CD14-positive monocyte (primary cell): ENCODE results near the gene EEPD1. TPM values are rescaled to one million over a fixed set of nuclear protein-coding genes. Genes with fewer than 3 reads are reported as not detected.

Source experiments
- DNase-seq, 3 donors: peaks; one replicate each; pipeline ENCODE4 v3.0.0-alpha.2; 2011 to 2022
- H2AFZ ChIP-seq: 2 replicates; pipeline ENCODE4 v1.6.0; 2012; ENCODE audit warnings: mild to moderate bottlenecking, low read depth, low read length, inconsistent platforms; ENCODE audit not compliant: insufficient read depth, poor library complexity, severe bottlenecking
- H3K27ac ChIP-seq, 2 donors: 1 replicate in 1 of 2; 2 replicates in 1 of 2; pipeline ENCODE4 v1.5.1; 2012 to 2013; ENCODE audit warnings: low read length in 2 of 2, control low read depth in 1 of 2, inconsistent platforms in 1 of 2, low read depth in 1 of 2, mild to moderate bottlenecking in 1 of 2
- H3K27me3 ChIP-seq, 2 donors: one replicate each; pipeline versions ENCODE4 v1.6.0 to v1.6.1; 2011 to 2013; ENCODE audit warnings: low read length in 2 of 2; ENCODE audit not compliant: control insufficient read depth in 2 of 2, insufficient read depth in 2 of 2
- H3K36me3 ChIP-seq, 2 donors: replicated peaks in 1 of 2; 1 replicate in 1 of 2; 2 replicates in 1 of 2; pipeline versions ENCODE4 v1.5.1 to v1.6.1; 2012 to 2013; ENCODE audit warnings: low read length in 2 of 2, control low read depth in 1 of 2, inconsistent platforms in 1 of 2, mild to moderate bottlenecking in 1 of 2; ENCODE audit not compliant: insufficient read depth in 2 of 2, control insufficient read depth in 1 of 2
- H3K4me1 ChIP-seq, 2 donors: 1 replicate in 1 of 2; 2 replicates in 1 of 2; pipeline versions ENCODE4 v1.5.1 to v1.6.1; 2012 to 2013; ENCODE audit warnings: low read length in 2 of 2, control low read depth in 1 of 2, inconsistent platforms in 1 of 2, mild to moderate bottlenecking in 1 of 2, moderate library complexity in 1 of 2; ENCODE audit not compliant: insufficient read depth in 2 of 2, control insufficient read depth in 1 of 2
- H3K4me2 ChIP-seq: replicated peaks from 2 replicates; pipeline ENCODE3; 2012; ENCODE audit warnings: low read length, moderate library complexity, mild to moderate bottlenecking; ENCODE audit not compliant: poor library complexity, severe bottlenecking; ENCODE audit errors: extremely low read depth
- H3K4me3 ChIP-seq, 3 experiments: fragments of 200-600 bp in 1 of 3; sonication (generic) in 1 of 3; replicated peaks in 1 of 3; 1 replicate in 2 of 3; 2 replicates in 1 of 3; pipeline ENCODE4 v1.5.1; 2011 to 2013; ENCODE audit warnings: low read length in 3 of 3, mild to moderate bottlenecking in 3 of 3, control low read depth in 2 of 3, low read depth in 2 of 3, inconsistent platforms in 1 of 3, moderate library complexity in 1 of 3
- H3K79me2 ChIP-seq: 2 replicates; pipeline ENCODE4 v1.6.0; 2012; ENCODE audit warnings: mild to moderate bottlenecking, control low read depth, inconsistent platforms, low read length, moderate library complexity; ENCODE audit not compliant: insufficient read depth
- H3K9ac ChIP-seq: 2 replicates; pipeline ENCODE4 v1.6.0; 2017; ENCODE audit warnings: low read length, mild to moderate bottlenecking; ENCODE audit not compliant: insufficient read depth, poor library complexity, severe bottlenecking
- H3K9me3 ChIP-seq, 2 donors: replicated peaks in 1 of 2; 1 replicate in 1 of 2; 2 replicates in 1 of 2; pipeline versions ENCODE4 v1.5.1 to v1.6.1; 2012 to 2013; ENCODE audit warnings: low read length in 2 of 2, control low read depth in 1 of 2; ENCODE audit not compliant: control insufficient read depth in 1 of 2, insufficient read depth in 1 of 2
- H4K20me1 ChIP-seq: 2 replicates; pipeline ENCODE4 v1.6.0; 2012; ENCODE audit warnings: mild to moderate bottlenecking, low read length, control low read depth, moderate library complexity; ENCODE audit not compliant: insufficient read depth
- H3K27ac Mint-ChIP-seq, 7 donors: one replicate each; pipeline ENCODE4 v1.8.0; 2020; ENCODE audit warnings: mild to moderate bottlenecking in 7 of 7, mixed read lengths in 7 of 7, moderate library complexity in 6 of 7, inconsistent platforms in 2 of 7
- H3K27me3 Mint-ChIP-seq, 3 donors: one replicate each; pipeline ENCODE4 v1.8.0; 2021 to 2022; ENCODE audit warnings: low read depth in 3 of 3, mild to moderate bottlenecking in 3 of 3, mixed read lengths in 3 of 3, moderate library complexity in 3 of 3, inconsistent platforms in 1 of 3
- H3K36me3 Mint-ChIP-seq, 2 donors: one replicate each; pipeline ENCODE4 v1.8.0; 2020; ENCODE audit warnings: mixed read lengths in 2 of 2, inconsistent platforms in 1 of 2, mild to moderate bottlenecking in 1 of 2
- H3K4me1 Mint-ChIP-seq: one replicate; pipeline ENCODE4 v1.8.0; 2020; ENCODE audit warnings: mild to moderate bottlenecking, mixed read lengths
- H3K4me3 Mint-ChIP-seq, 2 donors: one replicate each; pipeline ENCODE4 v1.8.0; 2020; ENCODE audit warnings: mild to moderate bottlenecking in 2 of 2, mixed read lengths in 2 of 2, moderate library complexity in 1 of 2
- H3K9me3 Mint-ChIP-seq, 7 donors: one replicate each; pipeline ENCODE4 v1.8.0; 2020 to 2022; ENCODE audit warnings: mixed read lengths in 7 of 7, mild to moderate bottlenecking in 6 of 7, moderate library complexity in 6 of 7, inconsistent platforms in 2 of 7
- CTCF ChIP-seq: fragments of 200-600 bp; IDR thresholded peaks from one replicate; pipeline ENCODE4 v1.8.0; 2022; ENCODE audit warnings: antibody characterized with exemption, mild to moderate bottlenecking
- WGBS: methylation state at CpG from one replicate; pipeline ENCODE4 v1.1.5; 2013; ENCODE audit warnings: missing lambda C conversion rate; ENCODE audit not compliant: insufficient coverage; 5-methylcytosine and 5-hydroxymethylcytosine counted together
- intact Hi-C, 2 donors: fragments of 100-400 bp; cut with micrococcal nuclease; formaldehyde crosslinking; loops; one replicate each; pipeline versions ENCODE4 v1.15.0 to v1.15.1; 2023
- polyA plus RNA-seq, 3 donors: library from polyadenylated mRNA; depleted of rRNA in 1 of 3; unstranded in 2 of 3; stranded (reverse) in 1 of 3; fragments of 300-500 nt in 2 of 3; fragments of >200 nt in 1 of 3; fragmentation: Illumina TruSeq in 2 of 3; gene quantifications; 1 replicate in 2 of 3; 2 replicates in 1 of 3; pipeline ENCODE4 v1.2.3, GENCODE V29; 2012 to 2021

Gene EEPD1
- polyA plus RNA-seq, 3 donors, result 8.6 to 14.4 (median 12.6) TPM

GRCh38 chr7:36161996-36162395 lies 8.9 kb downstream of the EEPD1 start:
- intact Hi-C loops, result no loop called here
- no peak overlapping the region for H3K4me3 Mint-ChIP-seq
- H3K27me3 Mint-ChIP-seq, result peaks cover 0 to 4% (median 0%) of the 10 kb centered on the region in 3 donors
- no peak overlapping the region for H3K27ac ChIP-seq
- no peaks in the 10 kb centered on the region for H3K27me3 ChIP-seq
- H3K9ac ChIP-seq, result no peak overlapping the region
- H3K4me1 Mint-ChIP-seq, result peaks cover 57% of the 10 kb centered on the region
- DNase-seq, result peak in 2 of 3 donors; percentile 32 to 35
- H3K4me3 ChIP-seq, result no peak overlapping the region
- H3K4me1 ChIP-seq, result peaks cover 26 to 31% of the 10 kb centered on the region in 2 donors
- no peak overlapping the region for H3K4me2 ChIP-seq
- H3K36me3 Mint-ChIP-seq, result peaks cover 32 to 50% of the 10 kb centered on the region in 2 donors
- TF ChIP-seq CTCF, result no peak
- H3K79me2 ChIP-seq, result peaks cover 7% of the 10 kb centered on the region
- WGBS, result 80% methylated on average over 1 of the region's 1 CpG
- H3K9me3 Mint-ChIP-seq, result no peaks in the 10 kb centered on the region
- H3K9me3 ChIP-seq, result no peaks in the 10 kb centered on the region
- H3K27ac Mint-ChIP-seq, result peak overlapping the region in 3 of 7 donors; percentile 19 to 73 (median 27)
- peaks cover 39% of the 10 kb centered on the region for H4K20me1 ChIP-seq
- peaks cover 0 to 12% of the 10 kb centered on the region in 2 donors for H3K36me3 ChIP-seq
- no peak overlapping the region for H2AFZ ChIP-seq

GRCh38 chr7:36165059-36165458 lies 12.0 kb downstream of the EEPD1 start:
- Mint-ChIP-seq H3K4me1 (peaks cover 34% of the 10 kb centered on the region), H3K36me3 (peaks cover 18 to 32% of the 10 kb centered on the region in 2 donors), H3K27ac (peak overlapping the region; percentile 78 to 93 (median 90)), H3K4me3 (no peak overlapping the region), H3K9me3 (no peaks in the 10 kb centered on the region), H3K27me3 (peaks cover 0 to 4% (median 0%) of the 10 kb centered on the region in 3 donors)
- no peak overlapping the region for H2AFZ ChIP-seq
- peaks cover 11% of the 10 kb centered on the region for H4K20me1 ChIP-seq
- H3K4me3 ChIP-seq, result no peak overlapping the region
- intact Hi-C loops, result no loop called here
- no peaks in the 10 kb centered on the region for H3K36me3 ChIP-seq
- no peaks in the 10 kb centered on the region for H3K27me3 ChIP-seq
- TF ChIP-seq CTCF, result no peak
- WGBS, result no CpG with 5 or more reads among the region's 2 CpGs
- no peaks in the 10 kb centered on the region for H3K9me3 ChIP-seq
- H3K4me2 ChIP-seq, result peak overlapping the region; percentile 36
- H3K9ac ChIP-seq, result no peak overlapping the region
- H3K27ac ChIP-seq, result peak overlapping the region; percentile 19 to 75
- DNase-seq, result peak; percentile 79 to 90 (median 82)
- peaks cover 26 to 27% of the 10 kb centered on the region in 2 donors for H3K4me1 ChIP-seq
- H3K79me2 ChIP-seq, result peaks cover 7% of the 10 kb centered on the region
